Hematopoietic multipotent progenitor cell treated with erythropoietin and hydrocortisone succinate and interleukin-3 and kit ligand, for 8 days (in vitro differentiated cells): ENCODE measurements around the gene IMPG2.

Source experiments
- DNase-seq: peaks from one replicate; pipeline ENCODE4 v3.0.0-alpha.2; 2015

The IMPG2 gene

GRCh38 chr3:101230618-101231017, 89.8 kb downstream of the IMPG2 start:
- no peak for DNase-seq

- no peak for DNase-seq
Measured at GRCh38 chr3:101229681-101230080, 90.7 kb downstream of the IMPG2 start.

- DNase-seq, result no peak
Measured at GRCh38 chr3:101228441-101228840, 91.9 kb downstream of the IMPG2 start.

- no peak for DNase-seq
Measured at GRCh38 chr3:101224739-101225138, 95.6 kb downstream of the IMPG2 start.

GRCh38 chr3:101223016-101223415, 97.4 kb downstream of the IMPG2 start:
- no peak for DNase-seq

- DNase-seq, result no peak
Measured at GRCh38 chr3:101219842-101220560, 100.4 kb downstream of the IMPG2 start.

GRCh38 chr3:101217472-101218245, 102.7 kb downstream of the IMPG2 start:
- no peak for DNase-seq

GRCh38 chr3:101216710-101217465, 103.5 kb downstream of the IMPG2 start:
- peak; percentile 9 for DNase-seq

GRCh38 chr3:101212730-101213129, 107.6 kb downstream of the IMPG2 start:
- no peak for DNase-seq

GRCh38 chr3:101204246-101204645, 116.1 kb downstream of the IMPG2 start:
- no peak for DNase-seq

- no peak for DNase-seq
Measured at GRCh38 chr3:101203411-101203810, 117.0 kb downstream of the IMPG2 start.

- no peak for DNase-seq
Measured at GRCh38 chr3:101202640-101203039, 117.7 kb downstream of the IMPG2 start.

GRCh38 chr3:101200461-101200860, 119.9 kb downstream of the IMPG2 start:
- DNase-seq, result peak; percentile 58

- DNase-seq, result peak; percentile 9
Measured at GRCh38 chr3:101195951-101196713, 124.2 kb downstream of the IMPG2 start.

GRCh38 chr3:101194392-101194791, 126.0 kb downstream of the IMPG2 start:
- DNase-seq, result no peak

- no peak for DNase-seq
Measured at GRCh38 chr3:101193957-101194356, 126.4 kb downstream of the IMPG2 start.

- no peak for DNase-seq
Measured at GRCh38 chr3:101189796-101190195, 130.6 kb downstream of the IMPG2 start.

- DNase-seq, result no peak
Measured at GRCh38 chr3:101189176-101189575, 131.2 kb downstream of the IMPG2 start.

GRCh38 chr3:101185341-101185740, 135.0 kb downstream of the IMPG2 start:
- no peak for DNase-seq

GRCh38 chr3:101184111-101184510, 136.3 kb downstream of the IMPG2 start:
- DNase-seq, result no peak

- no peak for DNase-seq
Measured at GRCh38 chr3:101183151-101183550, 137.2 kb downstream of the IMPG2 start.

- no peak for DNase-seq
Measured at GRCh38 chr3:101182734-101183133, 137.6 kb downstream of the IMPG2 start.

GRCh38 chr3:101181801-101182200, 138.6 kb downstream of the IMPG2 start:
- DNase-seq, result no peak
